Dedifferentiated amniotic fluid mesenchymal stem cell (primary cell): ENCODE results near the gene CCDC117.
A peak's percentile ranks its signal among the peaks of the same experiment; 100 is the strongest.

ENCODE experiments used
- DNase-seq: peaks from one replicate; pipeline ENCODE4 v3.0.0-alpha.2; 2016; ENCODE audit errors: extremely low spot score

Gene CCDC117

DNA sequence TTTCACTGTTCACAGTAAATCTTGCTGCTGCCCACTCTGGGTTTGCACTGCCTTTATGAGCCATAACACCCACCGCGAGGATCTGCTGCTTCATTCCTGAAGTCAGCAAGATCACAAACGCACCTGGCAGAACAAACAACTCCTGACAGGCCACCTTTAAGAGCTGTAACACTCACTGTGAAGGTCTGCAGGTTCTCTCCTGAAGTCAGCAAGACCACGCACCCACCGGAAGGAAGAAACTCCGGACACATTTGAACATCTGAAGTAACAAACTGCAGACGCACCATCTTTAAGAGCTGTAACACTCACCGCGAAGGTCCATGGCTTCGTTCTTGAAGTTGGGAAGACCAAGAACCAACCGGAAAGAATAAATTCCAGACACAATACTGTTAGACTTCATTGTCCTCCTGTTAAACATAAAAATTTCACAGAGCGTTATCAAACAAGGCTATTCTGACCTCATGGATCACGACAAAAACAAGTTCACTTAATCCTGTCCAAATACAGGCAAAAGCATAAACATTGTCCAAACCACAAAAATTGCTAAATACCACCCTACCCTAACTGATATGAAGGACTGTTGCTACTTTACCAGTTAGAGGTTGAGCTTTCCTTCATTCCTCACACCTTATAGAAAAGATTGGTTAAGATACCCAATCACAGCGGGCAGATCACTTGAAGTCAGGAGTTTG, 3.0 kb upstream of the CCDC117 start:
- no peak for DNase-seq

DNA sequence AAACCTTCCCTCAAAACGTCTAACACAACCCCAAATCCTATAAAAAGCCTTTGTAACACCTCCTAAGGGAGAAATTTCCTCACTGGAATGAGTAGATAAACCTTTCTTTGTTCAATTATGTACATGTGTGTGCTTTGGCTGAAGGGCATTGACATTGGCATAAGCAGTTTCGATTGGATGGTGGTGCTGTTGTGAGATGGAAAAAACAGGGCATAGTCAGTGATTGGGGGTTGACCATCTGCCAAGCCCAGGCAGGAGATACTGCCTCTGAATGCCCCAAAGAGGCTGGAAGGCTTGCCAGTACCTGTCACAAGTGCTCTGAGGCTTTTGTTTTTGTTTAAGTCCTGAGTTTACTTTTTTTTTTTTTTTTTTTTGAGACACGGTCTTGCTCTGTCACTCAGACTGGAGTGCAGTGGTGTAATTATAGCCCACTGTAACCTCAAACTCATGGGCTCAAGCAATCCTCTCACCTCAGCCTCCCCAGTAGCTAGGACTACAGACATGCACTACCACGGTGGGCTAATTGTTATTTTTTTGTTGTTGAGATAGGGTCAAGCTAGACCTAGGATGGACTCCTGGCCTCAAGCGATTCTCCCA, 1.2 kb upstream of the CCDC117 start:
- no peak for DNase-seq

DNA sequence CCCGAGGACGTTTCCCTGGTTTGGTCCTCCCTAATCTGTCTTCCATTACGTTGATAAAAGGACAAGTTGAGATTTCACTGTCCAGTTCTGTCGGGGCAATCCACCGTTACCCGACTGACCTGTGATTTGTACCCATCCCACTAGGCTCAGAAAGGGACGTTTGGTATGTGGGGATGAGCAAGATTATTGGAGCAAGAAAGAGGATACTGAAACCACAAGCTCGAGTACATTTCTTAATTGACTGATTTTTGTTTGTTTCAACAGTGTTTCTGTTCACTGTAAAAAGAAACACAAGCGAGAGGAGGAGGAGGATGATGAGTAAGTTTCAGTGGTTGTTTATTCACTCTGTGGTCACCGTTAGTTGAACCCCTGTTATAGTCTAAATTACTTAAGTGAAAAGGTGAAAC, 969 bp downstream of the CCDC117 start:
- peak; percentile 17 for DNase-seq

DNA sequence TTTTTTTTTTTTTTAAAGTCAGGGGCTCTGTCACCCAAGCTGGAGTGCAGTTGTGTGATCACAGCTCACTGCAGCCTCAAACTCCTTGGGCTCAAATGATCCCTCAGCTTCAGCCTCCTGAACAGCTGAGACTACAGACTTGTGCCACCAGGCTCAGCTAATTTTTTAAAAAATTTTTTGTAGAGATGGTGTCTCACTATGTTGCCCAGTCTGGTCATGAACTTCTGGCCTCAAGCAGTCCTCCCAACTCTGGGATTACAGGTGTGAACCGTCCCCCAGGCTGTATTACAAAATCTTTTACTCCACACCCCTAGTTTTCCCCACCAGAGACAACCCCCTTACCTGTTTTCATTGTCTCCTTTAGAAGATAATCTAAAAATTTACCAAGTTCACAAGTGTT, 1.9 kb downstream of the CCDC117 start:
- no peak for DNase-seq

DNA sequence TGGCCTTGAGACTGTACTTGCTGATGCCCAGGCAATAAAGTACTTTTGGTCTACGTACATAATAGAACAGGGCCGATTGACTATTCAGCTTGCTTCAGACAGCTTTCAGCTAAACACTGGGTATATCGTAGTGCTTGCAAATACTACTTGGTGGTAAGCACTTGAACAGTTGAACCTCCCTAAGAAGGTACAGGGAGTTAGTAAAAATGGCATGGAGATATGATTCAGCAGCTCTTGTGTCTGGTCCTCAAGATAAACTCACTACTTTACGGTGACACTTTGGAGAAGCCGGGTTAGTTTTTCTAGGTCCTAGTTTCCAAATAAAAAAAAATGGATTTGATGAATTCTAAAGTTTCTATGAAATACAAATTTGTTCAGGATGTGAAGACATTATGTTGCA, 7.3 kb downstream of the CCDC117 start:
- no peak for DNase-seq

DNA sequence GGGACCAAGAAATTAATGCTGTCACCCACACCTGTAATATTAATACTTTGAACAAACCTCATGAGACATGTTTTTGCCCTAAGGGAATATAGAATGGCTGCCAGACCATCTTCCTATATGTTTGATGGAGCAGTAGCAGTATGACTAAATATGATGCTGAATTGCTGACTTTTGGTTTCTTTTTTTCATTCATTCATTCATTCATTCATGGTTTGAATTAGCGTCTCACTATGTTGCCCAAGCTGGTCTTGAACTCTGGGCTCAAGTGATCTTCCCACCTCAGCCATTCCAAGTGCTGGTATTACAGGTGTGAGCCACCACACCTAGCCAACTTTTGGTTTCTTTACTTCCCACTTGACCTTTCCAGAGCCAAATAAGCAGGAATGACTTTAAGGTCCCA, 7.8 kb downstream of the CCDC117 start:
- DNase-seq: no peak

DNA sequence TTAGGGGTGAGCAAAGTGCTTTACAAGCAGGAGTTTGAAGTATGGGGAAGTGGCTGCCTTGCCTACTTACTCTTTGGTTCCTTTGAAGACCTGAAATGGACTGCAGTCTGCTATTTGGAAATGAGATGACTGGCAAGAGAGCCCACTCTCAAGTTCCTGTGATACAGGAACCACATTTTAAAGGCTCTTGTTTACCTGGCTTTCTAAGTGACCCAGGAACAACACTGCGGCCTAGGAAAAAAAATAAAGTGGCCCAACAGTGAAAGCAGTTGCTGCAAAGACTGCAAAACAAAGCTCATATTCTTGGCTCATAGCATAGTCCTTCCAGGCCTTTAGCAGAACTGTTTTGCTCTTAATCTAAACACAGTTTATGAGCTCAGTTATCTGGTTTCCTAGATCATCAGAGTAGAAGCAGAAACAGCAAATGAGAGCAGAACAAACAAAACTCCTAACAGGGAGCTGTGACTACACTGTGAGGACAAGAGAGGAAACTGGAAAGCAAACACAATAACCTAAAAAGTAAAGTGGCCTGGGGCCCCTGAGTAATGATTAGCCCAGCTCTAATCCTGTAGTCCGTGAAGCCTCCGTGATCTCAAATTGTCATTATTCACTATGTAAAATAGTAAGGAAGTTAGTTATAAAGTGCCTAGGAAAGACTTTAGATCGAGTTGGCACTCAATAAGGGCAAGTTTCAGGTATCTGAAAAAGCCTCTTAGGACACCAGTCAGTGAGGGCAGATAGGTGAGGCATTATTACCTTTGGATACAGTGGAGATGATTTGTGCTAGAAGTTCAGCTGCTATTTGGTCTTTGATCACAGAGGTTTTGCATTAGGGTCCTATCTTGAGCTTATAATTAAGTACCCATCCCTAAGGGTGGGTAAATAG, 11.5 kb downstream of the CCDC117 start:
- no peak for DNase-seq

DNA sequence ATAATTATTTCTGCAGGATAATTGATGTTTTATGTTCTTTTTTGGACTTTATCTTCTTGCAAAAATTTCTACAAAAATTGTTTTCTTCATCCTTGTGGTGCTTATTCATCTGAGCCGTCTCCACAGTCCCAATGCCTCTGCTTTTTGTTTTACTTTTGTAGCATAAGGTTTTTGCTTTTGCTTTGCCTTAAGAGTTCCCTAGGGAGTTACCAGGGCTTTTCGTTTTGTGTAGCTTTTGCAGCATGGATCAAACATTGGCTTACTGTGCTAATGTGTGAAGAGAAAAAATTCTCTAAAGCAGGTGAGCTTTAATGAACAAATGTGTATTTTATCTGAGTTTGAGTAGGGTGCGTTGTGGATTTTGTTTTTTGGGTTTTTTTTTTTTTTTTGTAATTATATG, 16.1 kb downstream of the CCDC117 start:
- no peak for DNase-seq

DNA sequence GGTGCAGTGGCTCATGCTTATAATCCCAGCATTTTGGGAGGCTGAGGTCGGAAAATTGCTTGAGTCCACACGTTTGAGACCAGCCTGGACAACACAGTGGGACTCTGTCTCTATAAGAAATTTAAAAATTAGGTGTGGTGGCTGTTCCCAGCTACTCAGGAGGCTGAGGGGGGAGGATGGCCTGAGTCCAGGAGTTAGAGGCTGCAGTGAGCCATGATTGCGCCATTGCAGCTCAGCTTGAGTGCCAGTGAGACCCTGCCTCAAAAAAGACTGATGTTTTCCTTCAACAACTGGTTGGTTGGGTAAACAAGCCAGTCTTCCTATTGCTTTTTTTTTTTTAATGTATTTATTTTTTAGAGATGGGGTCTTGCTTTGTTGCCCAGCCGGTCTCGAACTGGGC, 18.6 kb downstream of the CCDC117 start:
- DNase-seq: no peak

DNA sequence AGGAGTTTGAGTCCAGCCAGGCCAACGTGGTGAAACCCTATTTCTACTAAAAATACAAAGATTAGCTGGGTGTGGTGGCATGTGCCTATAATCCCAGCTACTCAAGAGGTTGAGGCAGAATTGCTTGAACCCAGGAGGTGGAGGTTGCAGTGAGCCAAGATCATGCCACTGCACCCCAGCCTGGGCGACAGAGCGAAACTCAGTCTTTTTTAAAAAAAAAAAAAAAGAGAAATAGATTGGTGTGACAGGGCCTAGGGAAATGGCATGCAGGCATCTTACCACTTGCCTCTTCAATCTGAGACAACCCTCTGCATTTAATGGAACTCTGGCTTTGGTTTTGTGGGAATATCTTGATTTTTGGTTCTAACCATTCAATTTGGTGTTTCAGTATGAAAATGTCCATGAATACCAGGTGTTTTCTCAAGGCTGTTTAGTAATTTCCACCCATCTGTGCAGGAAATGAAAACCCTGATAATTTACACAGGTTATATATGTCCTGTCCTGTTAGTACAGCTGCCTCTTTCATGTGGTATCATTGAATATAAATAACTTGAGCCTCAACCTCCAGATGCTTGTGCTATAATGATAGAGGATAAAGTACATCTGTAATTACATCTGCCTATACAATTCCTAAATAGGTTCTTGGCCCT, 19.5 kb downstream of the CCDC117 start:
- no peak for DNase-seq

DNA sequence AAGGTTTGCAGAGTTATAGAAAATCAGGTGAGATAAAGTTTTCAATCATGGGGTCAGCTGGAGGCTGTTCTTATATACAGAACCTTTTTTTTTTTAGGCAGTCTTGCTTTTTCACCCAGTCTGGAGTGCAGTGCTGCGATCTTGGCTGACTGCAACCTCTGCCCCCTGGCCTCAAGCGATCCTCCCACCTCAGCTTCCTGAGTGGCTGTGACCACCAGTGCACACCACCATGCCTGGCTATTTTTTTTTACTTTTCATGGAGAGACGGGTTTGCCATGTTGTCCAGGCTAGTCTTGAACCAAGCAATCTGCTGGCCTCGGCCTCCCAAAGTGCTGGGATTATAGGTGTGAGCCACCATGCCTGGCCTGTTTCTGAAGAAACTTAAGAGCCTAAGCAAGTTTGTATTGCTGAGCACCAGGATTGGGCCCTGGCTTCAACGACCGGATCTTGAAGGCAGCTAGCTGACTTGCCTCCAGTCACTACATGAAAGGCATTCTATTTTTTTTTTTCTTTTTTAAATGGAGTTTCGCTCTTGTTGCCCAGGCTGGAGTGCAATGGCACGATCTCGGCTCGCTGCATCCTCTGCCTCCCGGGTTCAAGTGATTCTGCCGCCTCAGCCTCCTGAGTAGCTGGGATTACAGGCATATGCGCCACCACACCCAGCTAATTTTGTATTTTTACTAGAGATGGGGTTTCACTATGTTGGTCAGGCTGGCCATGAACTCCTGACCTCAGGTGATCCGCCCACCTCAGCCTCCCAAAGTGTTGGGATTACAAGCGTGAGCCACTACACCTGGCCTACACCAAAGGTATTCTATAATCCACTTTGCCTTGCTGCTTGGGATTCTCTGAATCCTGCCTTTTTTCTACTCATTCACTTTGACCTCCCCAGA, 20.2 kb downstream of the CCDC117 start:
- no peak for DNase-seq

DNA sequence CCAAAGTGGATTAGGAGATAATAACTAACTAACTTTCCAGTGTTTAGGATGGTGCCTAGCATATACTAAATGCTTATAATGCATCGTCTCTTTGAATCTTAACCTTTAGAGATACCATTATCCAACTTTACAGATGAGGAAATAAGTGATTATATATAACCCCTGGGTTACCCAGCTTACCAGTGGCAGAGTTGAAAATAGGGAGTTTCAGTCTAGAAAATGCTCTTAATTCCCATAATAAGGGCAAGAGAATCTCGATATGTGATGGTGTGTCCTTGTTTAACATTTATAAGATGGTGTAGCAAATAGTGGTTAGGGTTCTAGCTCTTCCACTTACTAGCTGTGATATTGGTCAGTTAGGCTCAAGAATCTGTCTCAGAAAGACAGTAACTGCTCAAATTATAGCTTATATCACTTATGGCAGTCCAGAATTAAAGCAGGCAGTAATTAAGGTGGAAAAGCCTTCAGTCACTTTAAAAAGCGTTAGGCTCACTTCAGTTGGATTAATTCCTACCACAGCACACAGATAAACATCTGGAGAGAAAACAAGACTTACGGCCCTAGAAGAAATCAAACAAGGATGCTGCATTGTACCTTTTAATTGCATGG, 21.6 kb downstream of the CCDC117 start:
- DNase-seq: no peak

DNA sequence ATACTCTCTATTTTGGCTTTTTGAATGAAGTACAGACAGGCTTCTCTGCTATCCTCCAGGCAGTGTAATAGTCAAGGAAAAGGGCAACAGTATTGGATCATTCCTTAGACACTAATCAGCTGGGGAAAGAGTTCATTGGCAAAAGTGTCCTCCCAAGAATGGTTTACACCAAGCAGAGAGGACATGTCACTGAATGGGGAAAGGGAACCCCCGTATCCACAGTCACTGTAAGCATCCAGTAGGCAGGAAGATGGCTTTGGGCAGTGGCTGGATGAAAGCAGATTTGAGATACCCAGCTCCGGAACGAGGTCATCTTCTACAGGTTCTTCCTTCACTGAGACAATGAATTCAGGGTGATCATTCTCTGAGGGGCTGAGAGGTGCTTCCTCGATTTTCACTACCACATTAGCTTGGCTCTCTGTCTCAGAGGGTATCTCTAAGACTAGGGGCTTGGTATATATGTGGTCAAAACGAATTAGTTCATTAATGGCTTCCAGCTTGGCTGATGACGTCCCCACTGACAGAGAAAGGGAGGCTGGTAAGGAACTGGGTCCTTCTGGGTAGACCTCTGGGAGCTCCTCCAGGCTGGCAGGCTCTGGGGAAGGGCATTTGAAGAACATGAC, 22.7 kb downstream of the CCDC117 start:
- DNase-seq: no peak

DNA sequence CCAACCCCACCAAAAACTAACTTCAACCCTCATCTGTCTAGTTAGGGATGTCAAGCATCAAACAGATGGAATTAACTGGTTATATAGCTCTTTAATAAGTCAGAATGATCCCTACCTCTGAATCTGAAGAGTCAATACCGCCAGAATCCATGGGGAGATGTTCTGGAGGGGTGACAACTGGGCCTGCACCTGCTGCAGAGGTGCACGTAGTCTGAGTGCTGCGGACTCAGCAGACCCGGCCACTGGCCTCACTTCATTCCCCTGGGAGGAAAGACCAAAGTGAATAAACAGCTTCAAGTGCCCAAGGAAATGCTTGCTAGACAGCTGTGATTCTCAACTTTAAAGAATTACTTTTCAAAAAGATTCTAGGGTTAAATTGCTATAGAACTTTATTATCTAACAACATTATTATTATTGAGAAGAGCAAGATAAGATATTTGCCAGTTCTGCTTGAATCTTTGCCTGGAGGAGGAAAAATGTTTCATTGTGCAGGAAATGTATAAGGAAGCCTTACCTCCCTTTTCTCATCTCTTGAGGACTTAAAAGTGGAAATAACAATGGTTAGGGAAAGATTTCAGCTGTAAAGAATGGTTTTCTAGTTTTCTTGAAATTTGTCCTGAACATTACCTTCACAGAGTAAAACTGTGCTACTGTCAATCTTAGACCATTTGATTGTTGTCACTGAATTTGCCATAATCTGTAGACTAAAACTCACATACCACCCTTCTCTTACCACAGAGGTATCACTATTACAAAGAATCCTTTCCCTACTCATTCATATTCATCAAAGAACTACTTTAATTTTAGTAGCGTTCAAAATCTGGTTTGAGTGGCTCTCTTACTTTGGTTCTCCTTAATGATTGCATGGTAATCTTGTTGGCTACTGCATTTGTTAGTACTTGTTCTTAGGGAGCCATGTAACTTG, 23.7 kb downstream of the CCDC117 start:
- DNase-seq: no peak

DNA sequence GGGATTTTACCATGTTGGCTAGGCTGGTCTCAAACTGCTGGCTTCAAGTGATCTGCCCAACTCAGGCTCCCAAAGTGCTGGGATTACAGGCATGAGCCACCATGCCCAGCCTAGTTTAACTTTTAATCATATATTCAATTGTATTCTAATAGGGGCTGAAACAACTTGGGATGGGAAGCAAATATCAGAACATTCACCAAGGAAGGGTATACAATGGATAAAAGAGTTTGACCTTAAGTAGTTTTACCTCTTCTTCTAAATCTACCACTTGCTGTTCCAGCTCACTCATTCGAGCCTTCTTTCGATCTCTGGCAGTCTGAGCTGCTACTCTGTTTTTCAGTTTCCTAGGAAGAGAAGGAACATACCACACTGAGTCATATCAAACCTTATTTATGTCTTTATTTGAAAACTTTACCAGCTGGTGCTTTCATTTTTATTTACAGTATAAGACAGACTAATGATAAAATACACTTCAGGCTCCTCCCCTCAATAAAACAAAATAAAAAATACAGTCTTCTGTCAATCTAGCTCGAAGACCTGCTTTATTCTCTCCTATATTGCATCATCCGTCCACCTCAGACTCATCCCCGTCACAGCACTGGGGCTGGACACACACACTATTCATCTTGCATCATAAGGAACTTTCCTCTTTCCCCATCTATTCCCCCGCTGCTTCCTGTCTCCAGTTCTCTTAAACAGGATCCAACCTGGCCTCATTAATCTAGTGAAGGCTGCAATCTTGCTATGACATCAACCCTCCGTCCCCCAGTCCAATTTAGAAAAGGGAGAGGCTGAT, 26.5 kb downstream of the CCDC117 start:
- DNase-seq: peak; percentile 90

DNA sequence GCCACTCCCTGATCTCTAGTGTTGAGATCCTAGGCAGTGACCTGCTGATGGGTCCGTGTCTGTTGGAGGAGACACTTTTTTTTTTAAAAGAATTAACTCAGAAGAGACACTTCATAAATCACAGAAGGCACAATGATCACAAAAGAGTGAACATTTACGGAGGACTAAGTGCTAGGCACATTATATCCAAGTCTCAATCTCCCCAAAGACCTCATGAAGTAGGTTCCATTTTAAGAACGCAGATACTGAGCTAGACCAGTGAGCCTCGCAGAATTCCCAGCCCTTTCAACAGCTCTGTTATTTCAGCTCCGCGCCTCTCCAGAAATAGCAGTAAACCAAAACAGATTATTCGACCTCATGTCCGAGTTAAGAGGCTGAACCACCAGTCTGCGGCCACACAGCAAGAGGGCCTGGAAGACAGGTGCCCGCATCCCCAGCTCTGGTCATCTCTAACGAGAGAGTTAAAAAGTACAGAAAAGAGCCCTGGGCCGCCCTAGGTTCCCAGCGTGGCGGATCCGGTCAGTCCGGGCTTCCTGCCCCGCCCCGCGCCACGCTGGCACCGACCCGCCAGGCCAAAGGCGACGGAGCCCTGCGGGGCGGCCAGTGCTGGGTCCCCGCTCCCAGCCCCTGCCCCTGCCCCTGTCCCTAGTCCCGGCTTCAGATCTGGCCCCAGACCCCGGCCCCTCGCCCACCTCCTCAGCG, 27.3 kb downstream of the CCDC117 start:
- peak; percentile 18 for DNase-seq

DNA sequence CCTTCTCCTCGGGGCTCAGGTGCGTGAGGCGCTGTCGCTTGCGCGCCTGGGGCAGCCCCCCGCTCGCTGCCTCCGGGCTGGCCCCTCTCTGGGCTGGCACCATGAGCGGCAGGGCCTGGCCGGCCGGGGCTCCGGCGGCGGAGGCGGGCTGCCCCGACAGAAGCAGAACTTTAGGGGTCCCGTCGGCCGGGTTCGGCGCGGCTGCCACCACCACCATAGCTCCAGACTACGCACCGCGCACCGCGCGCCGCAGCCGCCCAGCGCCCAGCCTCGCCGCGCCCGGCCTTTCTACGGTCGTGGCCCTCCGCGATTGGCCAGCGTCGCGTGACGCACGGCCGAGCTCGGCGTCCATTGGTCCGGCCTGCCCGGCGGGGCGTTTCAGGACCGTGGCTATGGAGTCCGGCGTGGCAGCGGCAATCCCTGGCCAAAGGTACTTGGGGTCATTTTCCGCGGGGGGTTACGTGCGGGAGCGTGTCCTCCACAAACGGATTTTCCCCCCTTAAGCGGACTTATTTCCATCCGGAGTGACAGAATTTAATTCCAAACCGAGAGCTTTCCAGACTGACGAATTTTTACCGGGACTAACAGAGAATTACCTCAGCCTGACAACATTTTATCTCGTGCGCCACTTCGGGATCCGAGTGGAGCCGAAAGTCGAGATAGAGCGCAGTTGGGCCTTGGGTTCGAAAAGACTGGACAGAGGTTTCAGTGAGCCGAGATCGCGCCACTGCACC, 28.0 kb downstream of the CCDC117 start, which contains the start of gene XBP1:
XBP1 (minus strand) TSS at position 262 of the 734 bp plus-strand sequence.
- peak; percentile 92 for DNase-seq
